ENCODE measurements around the gene DHX8.

The DHX8 gene

DNA sequence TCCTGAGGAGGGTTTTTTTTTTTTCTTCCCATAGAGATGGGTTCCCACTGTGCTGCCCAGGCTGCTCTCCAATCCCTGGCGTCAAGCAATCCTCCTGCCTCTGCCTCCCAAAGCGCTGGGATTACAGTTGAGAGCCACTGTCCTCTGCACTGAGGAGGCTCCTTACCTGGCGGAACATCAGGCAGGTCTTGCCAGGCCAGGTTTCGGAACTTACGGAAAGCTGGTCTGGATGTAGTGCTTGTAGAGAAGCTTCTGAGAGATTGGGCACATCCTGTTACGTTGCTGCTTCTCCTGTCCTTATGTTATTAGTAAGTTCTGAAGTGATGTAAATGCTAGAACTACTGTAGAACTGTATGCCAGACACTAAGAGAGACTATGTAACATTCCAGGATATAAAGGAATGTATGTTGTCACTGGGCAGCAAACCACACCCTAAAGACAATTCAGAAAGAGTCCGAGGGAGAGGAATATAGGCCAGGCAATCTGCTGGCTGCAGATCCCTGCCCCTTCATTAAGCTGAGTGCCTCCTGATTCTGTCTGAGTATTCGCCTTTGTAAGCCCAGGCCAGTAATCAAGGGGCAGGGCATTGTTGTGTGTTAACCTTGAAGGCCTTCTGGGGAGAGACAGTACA, 41.3 kb downstream of the DHX8 start:
- DNase-seq (ENCODE audit: low read depth in 3 of 3) = no peak

DNA sequence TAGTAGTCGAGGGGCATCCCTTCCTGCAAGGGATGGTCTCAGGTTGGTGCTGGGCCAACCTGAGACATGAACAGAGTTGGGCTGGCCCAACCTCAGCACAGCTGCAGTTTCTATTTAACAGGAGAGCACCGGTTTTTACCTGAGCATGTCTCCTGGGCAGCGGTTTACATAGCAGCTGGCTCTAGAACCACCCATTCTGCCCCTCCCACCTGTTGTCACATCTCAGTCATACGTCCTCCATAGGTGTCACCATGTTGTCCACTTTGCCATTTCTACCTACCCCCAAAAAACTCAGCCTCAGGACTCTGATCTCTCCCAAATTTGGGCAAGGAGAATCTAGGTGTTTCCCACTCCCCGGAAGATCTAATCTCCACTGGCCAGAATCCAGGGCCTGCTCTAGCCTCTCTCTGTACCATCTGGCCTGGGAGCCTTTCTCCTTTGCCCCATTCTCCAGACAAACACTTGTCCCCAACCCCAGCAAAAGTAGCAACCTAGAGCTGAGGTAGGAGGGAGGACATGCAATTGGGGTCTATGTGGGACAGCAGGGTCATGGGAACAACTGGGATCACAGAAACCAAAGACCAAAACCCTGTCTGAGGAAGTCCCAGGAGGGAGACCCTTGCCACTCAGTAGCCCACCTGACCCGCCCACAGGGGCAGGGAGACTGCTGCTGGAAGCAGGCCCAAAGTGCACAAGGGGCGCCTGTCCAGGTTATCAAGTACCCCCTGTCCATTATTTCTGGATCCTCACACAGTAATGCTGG, 43.3 kb downstream of the DHX8 start:
- no peak for DNase-seq (ENCODE audit: low read depth in 3 of 3)

DNA sequence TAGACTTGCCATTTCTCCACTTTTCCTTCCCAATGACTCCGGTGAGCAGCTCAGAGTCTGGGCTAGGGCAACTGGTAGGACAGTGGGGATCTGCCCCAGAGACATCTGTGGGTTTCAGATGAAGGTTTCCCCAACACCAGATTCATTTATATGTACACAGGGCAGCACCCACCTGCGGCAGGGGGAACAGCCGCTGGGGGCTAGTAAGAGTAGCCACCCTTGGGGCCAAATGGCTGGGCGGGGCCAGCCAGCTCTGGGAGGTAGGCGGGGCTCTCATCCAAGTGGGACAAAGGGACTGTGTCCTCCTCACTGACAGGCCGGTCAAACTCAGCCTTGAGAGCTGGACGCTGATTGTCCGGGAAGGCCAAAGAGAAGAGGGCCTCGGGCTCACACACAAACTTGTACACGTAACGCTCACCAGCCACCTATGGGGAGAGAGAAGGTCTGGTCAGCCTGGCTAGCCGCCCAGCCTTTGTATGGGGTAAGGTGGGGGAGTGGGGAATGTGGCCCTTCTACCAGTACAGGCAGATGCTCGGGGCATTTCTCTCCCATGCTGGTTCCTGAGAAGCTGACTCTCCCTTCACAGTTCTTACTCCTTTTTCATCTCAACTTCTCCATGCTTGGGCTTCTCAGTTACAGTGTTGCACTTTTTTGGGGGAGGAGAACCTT, 44.7 kb downstream of the DHX8 start:
- DNase-seq (ENCODE audit: low read depth in 3 of 3) = no peak

DNA sequence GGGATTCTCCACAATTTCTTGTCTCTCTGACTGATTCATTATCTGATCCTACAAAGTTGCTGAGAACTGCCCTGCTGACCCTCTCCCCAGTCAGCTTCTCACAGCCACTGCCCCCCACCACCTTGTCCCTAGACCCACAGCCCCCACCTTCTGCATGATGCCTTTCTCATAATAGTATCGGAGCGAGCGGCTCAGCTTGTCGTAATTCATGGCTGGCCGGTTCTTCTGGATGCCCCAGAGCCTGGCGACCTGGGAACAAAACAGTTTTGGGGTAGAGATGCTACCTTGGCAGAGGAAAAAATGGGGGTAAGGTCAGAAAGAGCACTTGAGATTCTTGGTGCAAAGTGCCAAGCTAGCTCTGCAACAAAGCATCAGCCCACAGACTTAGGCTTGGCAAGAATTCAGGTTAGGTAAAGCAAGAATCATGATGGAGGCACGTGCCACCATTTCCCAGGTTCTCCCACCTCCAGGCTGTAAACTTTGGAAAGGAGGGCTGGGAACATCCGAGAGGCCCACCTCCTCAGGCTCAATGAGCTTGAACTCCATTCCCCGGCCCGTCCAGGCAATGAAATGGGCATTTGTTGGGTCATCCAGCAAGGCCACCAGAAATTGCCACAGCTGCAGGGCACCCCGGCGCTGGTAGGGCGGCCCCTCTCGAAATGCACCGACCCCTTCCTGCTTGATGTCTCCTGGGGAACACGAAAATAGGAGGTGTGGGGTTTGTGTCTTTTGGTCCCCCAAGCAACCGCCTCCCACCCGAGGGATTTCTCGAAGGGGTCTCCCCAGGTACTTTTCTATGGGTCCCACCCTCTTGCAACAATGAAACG, 45.4 kb downstream of the DHX8 start:
- DNase-seq (ENCODE audit: low read depth in 3 of 3) = no peak

DNA sequence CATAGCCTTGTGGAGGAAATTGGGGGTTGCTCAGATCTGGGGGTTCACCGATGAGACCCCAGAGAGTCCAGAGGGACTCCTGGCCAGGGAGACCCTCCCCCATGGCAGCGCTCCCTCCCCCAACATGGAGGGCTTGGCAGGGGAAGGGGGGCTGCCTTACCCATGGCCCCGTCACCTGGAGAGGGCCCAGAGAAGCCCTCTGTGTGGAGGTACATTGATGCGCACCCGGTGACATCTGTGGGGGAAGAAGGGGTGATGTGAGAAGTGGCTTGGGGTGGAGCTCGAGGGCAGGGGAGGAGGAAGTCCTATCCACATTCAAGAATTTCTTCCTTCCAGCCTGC, 46.1 kb downstream of the DHX8 start:
- DNase-seq (ENCODE audit: low read depth in 3 of 3) = no peak

DNA sequence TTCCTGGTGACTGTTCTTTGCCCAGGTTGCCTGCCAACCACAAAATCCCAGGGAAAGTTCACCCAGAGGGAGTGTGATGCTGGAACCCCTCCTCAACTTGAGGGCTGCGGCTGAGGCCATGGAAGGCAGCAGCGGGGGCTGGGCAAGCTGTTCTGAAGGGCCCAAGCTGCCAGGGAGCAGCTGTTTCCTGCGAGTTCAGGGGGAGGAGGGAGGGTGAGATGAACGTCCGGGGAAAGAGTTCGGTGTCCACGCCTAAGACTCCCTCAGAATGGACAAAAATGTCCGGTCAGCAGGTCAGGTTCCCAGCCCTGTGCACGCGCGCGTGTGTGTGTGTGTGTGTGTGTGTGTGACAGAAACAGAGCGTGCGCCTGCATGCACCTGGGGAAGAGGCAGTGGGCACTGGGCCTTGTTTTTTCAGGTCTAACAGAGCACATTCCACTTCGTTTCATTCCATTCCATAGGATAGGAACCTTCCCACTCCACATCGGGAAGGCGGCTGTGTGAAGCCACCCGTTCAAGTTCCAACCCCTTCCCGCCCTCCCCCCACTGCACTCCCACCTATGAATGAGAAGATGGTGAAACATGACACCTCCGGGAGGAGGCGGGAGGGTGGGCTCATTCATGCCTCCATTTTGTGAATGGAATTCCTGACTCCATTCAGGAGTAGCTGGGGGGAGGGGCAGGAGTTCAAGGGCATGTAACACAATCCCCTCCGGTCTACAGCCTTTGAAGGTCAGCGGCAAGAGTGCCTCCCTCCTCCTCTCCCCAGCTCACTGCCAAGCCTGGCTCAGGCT, 46.7 kb downstream of the DHX8 start:
- no peak for DNase-seq (ENCODE audit: low read depth in 3 of 3)

DNA sequence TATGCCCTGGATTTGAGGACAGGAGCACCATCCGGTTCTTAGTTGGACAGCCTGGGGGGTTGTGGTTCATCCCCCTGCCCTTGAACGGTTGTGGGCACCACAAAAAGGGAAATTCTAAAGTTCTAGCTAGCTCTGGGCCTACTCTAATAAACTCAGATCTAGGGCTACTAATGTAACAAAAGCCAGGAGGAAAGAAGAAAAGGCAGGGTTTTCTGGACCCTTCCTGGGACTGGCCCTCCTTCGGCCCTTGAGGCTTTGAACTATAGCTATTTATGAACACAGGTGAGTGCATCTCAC, 47.3 kb downstream of the DHX8 start:
- no peak for DNase-seq (ENCODE audit: low read depth in 3 of 3)

DNA sequence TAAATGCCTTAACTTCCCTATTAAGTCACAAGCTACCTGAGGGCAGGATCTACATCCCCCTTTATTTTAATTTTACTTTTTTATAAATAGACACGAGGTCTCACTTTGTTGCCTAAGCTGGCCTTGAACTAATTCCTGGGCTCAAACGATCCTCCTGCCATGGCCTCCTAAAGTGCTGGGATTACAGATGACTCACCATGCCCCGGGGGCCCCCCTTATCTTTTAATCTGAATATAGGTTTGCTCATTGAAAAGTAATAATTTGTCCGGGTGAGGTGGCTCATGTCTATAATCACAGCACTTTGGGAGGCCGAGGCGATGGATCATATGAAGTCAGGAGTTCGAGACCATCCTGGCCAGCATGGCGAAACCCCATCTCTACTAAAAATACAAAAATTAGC, 48.2 kb downstream of the DHX8 start:
- no peak for DNase-seq (ENCODE audit: low read depth in 3 of 3)

DNA sequence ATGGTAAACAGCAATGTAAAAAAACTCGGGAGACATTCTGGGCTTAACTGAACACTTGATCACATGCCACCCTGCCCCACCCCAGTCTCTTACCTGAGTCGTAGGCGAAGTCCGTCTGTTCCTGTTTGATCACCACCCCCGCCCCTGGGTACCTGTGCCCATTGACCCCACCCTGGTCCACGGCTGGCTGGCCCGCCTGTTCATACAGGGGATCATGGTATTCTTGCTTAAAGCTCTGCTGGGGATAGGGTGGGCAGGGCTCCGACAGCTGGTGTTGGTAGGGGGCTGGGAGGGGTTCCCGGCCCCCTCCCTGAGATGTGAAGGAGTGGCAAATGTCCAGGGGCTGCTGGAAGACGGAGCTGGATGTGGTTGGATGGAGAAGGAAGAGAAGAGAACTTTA, 48.8 kb downstream of the DHX8 start:
- no peak for DNase-seq (ENCODE audit: low read depth in 3 of 3)

DNA sequence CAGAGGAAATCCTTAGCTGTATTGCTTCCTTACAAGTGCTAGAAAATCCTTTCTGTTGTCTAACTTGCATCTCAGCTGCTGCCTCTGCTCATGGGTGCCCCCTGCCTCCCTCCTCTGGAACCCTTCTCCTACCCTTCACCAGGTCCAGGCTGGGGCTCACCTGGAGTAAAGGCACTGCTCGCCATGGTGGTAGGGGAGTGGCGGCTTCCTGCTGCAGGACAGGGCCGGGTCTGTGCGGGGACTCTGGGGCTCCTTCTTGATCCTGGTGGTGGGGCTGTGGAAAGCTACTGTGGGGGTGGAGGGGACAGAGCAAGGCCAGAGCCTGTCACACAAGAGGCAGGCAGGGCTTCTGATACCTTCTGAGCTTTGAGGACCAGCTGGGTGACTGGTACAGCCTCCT, 49.9 kb downstream of the DHX8 start:
- DNase-seq (ENCODE audit: low read depth in 3 of 3) = no peak

DNA sequence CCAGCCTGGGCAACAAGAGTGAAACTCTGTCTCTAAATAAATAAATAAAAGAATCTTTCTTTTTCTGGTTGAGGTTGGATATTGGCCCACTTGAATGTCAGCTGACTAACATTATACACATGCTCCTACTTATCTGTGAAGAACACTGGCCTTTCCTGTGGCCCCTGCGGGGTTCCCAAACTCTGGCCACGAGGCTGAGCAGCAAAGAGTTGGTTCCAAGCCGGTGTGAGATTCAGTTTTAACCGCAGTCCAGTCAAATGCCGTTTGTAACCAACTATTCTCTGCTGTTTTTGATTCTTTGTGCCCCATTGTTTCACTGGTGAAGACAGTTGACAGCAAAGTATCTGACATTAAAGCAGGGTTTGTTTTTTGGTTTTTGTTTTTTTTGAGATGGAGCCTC, 51.1 kb downstream of the DHX8 start:
- no peak for DNase-seq (ENCODE audit: low read depth in 3 of 3)

DNA sequence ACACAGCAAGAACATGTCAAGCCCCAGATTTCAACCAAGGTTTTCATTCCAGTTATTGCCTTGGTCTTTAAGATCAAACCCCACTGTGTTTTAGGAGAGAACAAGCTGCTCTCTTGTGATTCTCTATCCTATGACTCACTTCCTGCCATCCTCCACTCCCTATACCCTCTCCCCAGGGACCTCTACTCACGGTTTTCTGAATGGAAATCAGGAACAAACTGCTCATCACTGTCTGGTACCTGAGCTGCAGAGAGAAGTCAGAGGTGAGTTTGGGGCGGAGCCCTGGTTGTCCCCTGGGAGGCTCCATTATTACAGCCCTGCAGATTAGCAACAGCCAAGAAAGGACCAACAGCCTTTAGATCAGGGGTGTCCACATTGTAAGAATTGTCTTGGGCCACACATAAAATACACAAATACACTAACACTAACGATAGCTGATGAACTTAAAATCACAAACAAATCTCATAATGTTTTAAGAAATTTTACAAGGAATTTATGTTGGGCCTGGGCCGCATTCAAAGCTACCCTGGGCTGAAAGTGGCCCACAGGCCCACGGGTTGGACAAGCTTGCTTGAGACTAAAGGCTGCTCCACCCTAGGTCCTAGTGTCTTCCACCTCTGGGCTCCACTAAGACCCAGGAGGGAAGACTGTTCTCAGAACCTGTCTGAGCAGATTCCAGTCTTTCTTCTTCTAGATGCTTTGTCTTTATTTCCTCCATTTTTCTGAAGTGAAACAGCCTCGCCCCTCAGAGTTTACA, 52.6 kb downstream of the DHX8 start:
- no peak for DNase-seq (ENCODE audit: low read depth in 3 of 3)

DNA sequence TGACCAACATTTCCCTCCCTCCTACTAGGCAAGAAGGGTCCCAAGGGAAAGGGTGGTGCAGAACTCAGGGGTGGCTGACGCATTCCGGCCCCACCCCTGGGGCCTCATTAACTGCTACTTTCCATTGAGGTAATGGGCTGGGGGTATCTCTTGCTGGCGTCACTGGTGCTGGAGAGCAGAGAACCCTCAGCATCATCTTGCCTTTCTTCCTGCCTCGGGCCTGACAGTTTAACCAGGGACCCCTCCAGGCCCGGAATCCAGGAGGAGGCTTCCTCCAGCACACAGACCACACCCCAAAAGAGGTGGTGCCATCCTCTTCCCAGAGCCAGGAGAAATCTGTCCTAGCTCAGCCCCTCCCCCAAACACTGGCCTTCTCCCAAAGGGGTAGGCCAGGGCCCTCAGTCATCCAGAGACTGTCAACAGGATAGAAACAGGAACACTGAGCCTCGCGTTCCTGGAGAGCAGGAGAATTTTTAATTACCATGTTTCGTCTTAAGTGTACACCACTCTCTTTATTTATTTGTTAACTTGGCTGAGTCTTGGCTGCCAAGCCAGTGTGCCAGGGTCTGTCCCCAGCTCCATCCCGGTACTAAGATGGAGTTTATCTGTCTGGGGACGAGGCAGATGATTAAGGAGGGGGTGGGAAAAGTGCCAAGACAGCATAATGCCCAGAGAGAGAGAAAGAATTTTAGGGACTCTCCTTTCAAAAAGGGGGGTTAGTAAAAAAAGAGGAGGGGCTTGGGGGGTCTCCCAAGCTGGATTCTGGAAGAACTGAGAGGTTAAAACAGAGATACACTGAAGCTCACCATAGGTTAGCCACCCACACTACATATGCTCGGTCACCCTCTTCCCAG, 57.3 kb downstream of the DHX8 start:
- DNase-seq (ENCODE audit: low read depth in 3 of 3) = no peak

DNA sequence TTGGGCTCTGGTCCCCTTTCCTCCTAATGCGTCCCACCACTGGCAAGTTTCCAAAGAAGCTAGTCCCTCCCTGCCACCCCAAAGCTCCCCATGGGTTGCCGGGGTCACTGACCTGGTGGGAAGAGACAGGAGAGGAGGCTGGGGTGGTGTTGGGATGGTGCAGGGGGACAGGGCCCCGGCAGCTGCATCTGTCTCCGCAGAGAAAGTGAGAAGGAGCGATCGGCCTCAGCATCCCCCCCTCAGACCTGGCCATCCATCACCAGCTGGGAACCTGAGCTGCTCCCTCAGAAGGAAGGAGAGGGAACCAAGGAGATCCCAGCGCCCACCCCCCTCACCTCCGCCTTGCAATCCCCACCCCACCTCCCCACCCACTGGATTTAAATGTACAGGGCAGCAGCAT, 59.1 kb downstream of the DHX8 start:
- no peak for DNase-seq (ENCODE audit: low read depth in 3 of 3)

DNA sequence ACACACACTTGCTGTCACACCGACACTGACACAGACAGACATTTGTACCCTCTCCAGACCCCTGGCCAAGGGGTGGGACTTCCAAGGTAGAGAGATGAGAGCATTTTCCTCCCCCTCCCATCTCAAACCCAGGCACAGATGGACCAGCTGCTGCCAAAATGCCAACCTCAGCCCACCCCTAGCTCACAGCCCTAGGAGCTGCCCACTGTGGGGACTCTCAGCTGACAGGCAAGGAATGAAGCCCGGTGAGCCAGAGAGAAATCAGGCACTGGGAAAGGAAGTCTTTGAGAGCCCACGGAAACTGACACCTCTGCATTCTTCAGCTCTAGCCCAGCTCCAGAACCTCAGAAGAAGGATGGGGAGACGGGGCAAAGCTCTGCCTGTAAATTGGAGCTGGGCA, 59.5 kb downstream of the DHX8 start:
- DNase-seq (ENCODE audit: low read depth in 3 of 3) = no peak

DNA sequence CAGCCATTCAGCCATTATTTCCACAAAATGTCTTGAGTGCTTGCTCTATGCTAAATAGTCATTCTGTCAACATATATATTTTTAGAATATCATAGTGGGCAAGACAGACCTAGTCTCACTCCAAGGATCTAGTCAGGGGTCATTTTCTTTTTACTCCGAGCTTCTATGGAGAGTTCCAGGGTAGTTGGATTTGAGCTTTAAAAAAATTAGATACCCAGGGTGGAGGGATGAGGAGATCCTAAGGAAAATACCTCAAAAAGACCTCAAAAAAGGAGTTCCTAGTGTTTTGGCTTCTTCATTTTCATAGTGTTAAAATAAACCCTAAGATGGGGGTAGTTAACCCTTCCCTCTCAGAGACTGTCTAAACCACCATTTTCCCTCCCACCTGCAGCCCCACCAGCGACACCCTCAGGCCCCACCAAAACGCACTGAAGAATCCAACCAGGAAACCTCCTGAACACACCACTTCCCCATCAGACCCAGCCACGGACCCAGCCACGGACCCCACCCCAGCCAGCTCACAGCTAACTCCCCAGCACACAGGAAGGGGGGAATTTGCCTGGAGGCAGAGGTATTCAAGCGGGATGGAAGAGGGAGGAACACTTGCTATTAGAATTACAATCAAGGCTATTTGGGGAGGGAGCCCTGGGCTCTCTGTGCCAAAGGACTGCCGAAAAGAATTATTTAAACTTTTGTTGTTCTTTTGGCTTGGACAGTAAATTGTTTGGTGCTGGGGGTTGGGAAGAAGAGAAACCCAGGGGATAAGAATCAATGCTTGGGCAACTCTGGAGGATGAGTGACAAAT, 60.2 kb downstream of the DHX8 start:
- DNase-seq (ENCODE audit: low read depth in 3 of 3) = no peak

DNA sequence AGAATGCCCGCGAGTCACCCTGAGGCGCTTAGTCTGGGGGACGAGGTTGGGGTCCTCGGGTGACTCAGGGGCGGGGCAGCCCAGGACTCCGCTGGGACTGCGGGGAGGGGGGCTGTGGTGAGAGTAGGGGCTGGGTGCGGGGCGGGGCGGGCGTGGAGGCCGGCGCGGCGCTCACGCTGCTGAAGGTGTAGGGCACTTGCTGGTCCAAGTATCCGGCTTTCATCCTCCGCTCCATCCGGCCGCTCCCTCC, 61.5 kb downstream of the DHX8 start:
- peak in 1 of 3 donors; percentile 14 for DNase-seq (ENCODE audit: low read depth in 3 of 3)

DNA sequence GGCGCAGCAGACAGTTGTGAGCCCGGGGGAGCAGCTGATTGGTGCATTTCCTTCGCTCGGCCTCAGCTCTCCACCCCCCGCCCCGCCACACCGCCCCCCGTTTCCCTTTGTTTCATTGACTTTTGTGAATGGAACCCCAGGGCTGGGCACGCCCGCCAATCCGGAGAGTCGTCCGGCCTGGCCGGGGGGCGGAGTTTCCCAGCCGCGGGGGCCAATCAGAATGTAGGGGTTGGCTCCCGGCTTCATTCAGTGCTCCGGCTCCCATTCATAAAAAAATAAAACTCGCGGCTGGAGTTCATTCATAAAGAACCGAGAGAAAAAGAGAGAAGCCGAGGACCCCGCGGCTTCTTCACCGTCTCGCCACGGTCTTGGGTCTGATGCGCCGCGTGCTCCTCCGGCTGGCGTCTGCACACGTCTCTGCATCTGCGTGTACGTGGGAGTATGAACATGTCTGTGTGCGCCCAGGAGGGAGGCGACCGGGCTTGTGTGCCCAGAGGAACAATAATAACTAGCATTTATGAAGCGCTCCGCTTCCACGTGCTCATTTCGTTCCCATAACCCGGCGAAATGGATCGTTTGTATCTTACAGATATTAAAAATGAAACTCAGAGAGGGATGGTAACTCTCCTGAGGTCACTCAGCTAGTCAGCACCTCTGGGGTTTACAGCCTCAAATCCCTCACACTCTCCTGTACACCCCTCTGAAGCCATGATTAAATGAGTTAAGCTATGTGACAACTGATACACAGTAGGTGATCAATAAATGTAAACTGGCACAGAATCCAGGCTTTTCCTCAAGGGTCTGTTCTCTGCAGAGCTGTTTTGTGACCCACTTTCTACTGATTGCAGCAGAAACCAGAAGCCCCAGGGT, 62.8 kb downstream of the DHX8 start, which contains the start of gene ETV4:
ETV4 (minus strand) TSS at position 22 of the 870 bp plus-strand sequence. CDS start 723 bp downstream, outside the sequence.
- DNase-seq (ENCODE audit: low read depth in 3 of 3) = peak; percentile 88 to 90 (median 89)

DNA sequence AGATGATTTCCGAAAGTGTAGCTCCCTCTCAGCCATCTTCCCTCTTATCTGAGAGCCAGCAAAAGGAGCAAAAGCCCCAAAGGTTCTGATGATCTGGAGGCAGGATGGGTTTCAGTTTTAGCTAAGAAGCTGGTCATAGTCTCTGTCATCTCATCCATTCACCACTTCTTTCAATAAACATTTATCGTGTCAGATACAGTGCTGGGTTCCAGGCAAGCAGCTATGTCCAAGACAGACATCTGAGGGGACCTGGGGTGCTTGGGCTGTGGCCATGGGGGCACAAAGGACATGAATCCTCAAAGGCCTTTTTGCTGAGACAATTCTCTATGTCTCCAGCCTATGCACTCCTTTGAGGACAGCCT, 63.4 kb downstream of the DHX8 start:
- DNase-seq (ENCODE audit: low read depth in 3 of 3) = no peak

Measured in stimulated activated CD4-positive, alpha-beta T cell treated with anti-CD3 and anti-CD28 coated beads, TNF-alpha, amount 100 ng/mL, for 48 hours (primary cell).